SH-SY5Y (cell line): ENCODE measurements around the gene LRRIQ3.

Experiments
- GATA2 ChIP-seq: IDR thresholded peaks from 2 replicates; pipeline ENCODE4 v1.6.1; 2011; ENCODE audit warnings: mild to moderate bottlenecking, low read depth, low read length
- GATA3 ChIP-seq: IDR thresholded peaks from 2 replicates; pipeline ENCODE4 v1.6.1; 2011; ENCODE audit warnings: low read depth, mild to moderate bottlenecking, low read length, moderate library complexity

GRCh38 chr1:74005533-74005932 is 192.4 kb downstream of the LRRIQ3 start:
- TF ChIP-seq GATA3 (no peak), GATA2 (no peak)
